ENCODE results near the gene SAG. TPM values are rescaled to one million over a fixed set of nuclear protein-coding genes. Genes with fewer than 3 reads are reported as not detected.
A peak's percentile ranks its signal among the peaks of the same experiment; 100 is the strongest.

The SAG gene
- total and polyA plus RNA-seq, 9 of the 15 experiments (the other 6 are each of a cell fraction or from before 2014, with no cell fraction given) = 0.04 to 0.64 (median 0.31) TPM; not detected in 5

GRCh38 chr2:233339427-233339826, 31.8 kb downstream of the SAG start (continued):
- no peak for TF ChIP-seq BCLAF1 (IDR thresholded peaks at IDR 0.05; ENCODE audit: borderline replicate concordance in 1 of 2, control insufficient read depth in 1 of 2, low read depth in 2 of 2, low read length in 1 of 2)
- TF ChIP-seq HDAC1 (IDR thresholded peaks at IDR 0.05) = no peak
- TF ChIP-seq EHMT2 (IDR thresholded peaks at IDR 0.05) = no peak
- TF ChIP-seq MYC (IDR thresholded peaks at IDR 0.05; ENCODE audit: low read depth, low read length) = no peak
- TF ChIP-seq MYC (CRISPR knock-in tag; IDR thresholded peaks at IDR 0.05; ENCODE audit: borderline replicate concordance, low read depth) = no peak

- H3K27ac ChIP-seq (ENCODE audit: extremely low read depth, low read depth, low read length) = no peak overlapping the region
- no peaks in the 10 kb centered on the region for H3K79me2 ChIP-seq (ENCODE audit: control insufficient read depth, insufficient read depth, low read length)
- no peaks in the 10 kb centered on the region for H4K20me1 ChIP-seq (replicated peaks; ENCODE audit: control insufficient read depth, insufficient read depth, low read length)
- TF ChIP-seq GTF2A2 (tag; IDR thresholded peaks at IDR 0.05) = no peak
- peak; percentile 80 for TF ChIP-seq ZNF146 (CRISPR knock-in tag; IDR thresholded peaks at IDR 0.05; ENCODE audit: unreplicated experiment)
- no peaks in the 10 kb centered on the region for H3K36me3 ChIP-seq (ENCODE audit: control insufficient read depth, insufficient read depth, low read length)
- in situ Hi-C loops (cut with MboI) = no loop called here
- peaks cover 0 to 6% of the 10 kb centered on the region in 2 experiments; a peak in 4 of 5 replicates for H3K4me1 ChIP-seq (replicated peaks in 1 of 2; ENCODE audit: control insufficient read depth in 2 of 2, insufficient read depth in 2 of 2, low read length in 2 of 2)
- H3K4me2 ChIP-seq (ENCODE audit: insufficient read depth, low read length) = no peak overlapping the region
- FAIRE-seq (no peak), ATAC-seq (no peak), DNase-seq (ENCODE audit: extremely low read depth in 1 of 4, low spot score in 3 of 4) (no peak)
- H3K4me3 ChIP-seq = no peak overlapping the region
- 0 out of 5 replicates have a peak, but pooled peaks cover 0 to 5% of the 10 kb centered on the region in 2 experiments for H3K27me3 ChIP-seq (ENCODE audit: control insufficient read depth in 2 of 2, insufficient read depth in 2 of 2, low read length in 2 of 2)
- BruUV-seq (replicated peaks) = no TSS peak
- no peak overlapping the region for H3K9ac ChIP-seq (ENCODE audit: insufficient read depth in 1 of 2, low read depth in 2 of 2, low read length in 2 of 2)
- 72% methylated on average over 2 of the region's 3 CpGs for WGBS (ENCODE audit: insufficient coverage, low coverage, missing lambda C conversion rate)
- intact Hi-C loops (cut with micrococcal nuclease) = no loop called here
- POLR2A ChIA-PET = interaction anchor here (1.2 kb wide), 1 partner anchor 10 kb away, joined by 3 read pairs; no protein-coding TSS in a partner anchor
- H3K9me1 ChIP-seq (ENCODE audit: control insufficient read depth, insufficient read depth, low read length) = no peaks in the 10 kb centered on the region
- CTCF ChIA-PET (ENCODE audit: low intra/inter-chr PET ratio) = no interaction called here
- no peak overlapping the region for H2AFZ ChIP-seq (ENCODE audit: low read depth, low read length)
- H3K9me3 ChIP-seq (replicated peaks; ENCODE audit: control insufficient read depth, insufficient read depth, low read depth, low read length) = no peaks in the 10 kb centered on the region; the same call in 1 of the 2 replicates
Measured at GRCh38 chr2:233341296-233341695, 33.7 kb downstream of the SAG start.
